Lung (tissue), 12 donors: ENCODE results near the gene ADAMTS6. TPM values are rescaled to one million over a fixed set of nuclear protein-coding genes. Genes with fewer than 3 reads are reported as not detected.

Experiments used
- ATAC-seq: fragments of 200-7000 bp; cut with Tn5 transposase; one replicate; pipeline ENCODE4 v1.9.1; 2020; ENCODE audit warnings: moderate number of reproducible peaks; ENCODE audit not compliant: insufficient read depth, low FRiP score
- DNase-seq, 3 donors: peaks; one replicate each; pipeline ENCODE4 v3.0.0-alpha.2; 2013 to 2017
- H3K27ac ChIP-seq, 2 donors: one replicate each; pipeline ENCODE4 v1.5.1; 2013; ENCODE audit warnings: mild to moderate bottlenecking in 2 of 2, moderate library complexity in 2 of 2, control low read depth in 1 of 2, inconsistent platforms in 1 of 2, low read depth in 1 of 2, low read length in 1 of 2
- H3K27me3 ChIP-seq, 3 donors: one replicate each; pipeline ENCODE4 v1.5.1; 2013; ENCODE audit warnings: low read length in 2 of 3; ENCODE audit not compliant: control insufficient read depth in 3 of 3, insufficient read depth in 3 of 3
- H3K36me3 ChIP-seq, 4 donors: one replicate each; pipeline ENCODE4 v1.5.1; 2013; ENCODE audit warnings: low read length in 4 of 4, mild to moderate bottlenecking in 1 of 4, moderate library complexity in 1 of 4; ENCODE audit not compliant: control insufficient read depth in 4 of 4, insufficient read depth in 4 of 4
- H3K4me1 ChIP-seq, 5 donors: one replicate each; pipeline ENCODE4 v1.5.1; 2013; ENCODE audit warnings: low read length in 5 of 5, mild to moderate bottlenecking in 2 of 5, moderate library complexity in 1 of 5; ENCODE audit not compliant: control insufficient read depth in 5 of 5, insufficient read depth in 5 of 5
- H3K4me3 ChIP-seq: one replicate; pipeline ENCODE4 v1.5.1; 2013; ENCODE audit warnings: mild to moderate bottlenecking, control low read depth, moderate library complexity
- H3K9ac ChIP-seq, 2 donors: one replicate each; pipeline ENCODE4 v1.5.1; 2013; ENCODE audit warnings: low read length in 2 of 2, control low read depth in 1 of 2; ENCODE audit not compliant: insufficient read depth in 1 of 2
- H3K9me3 ChIP-seq, 4 donors: one replicate each; pipeline ENCODE4 v1.5.1; 2013; ENCODE audit warnings: low read length in 3 of 4, mild to moderate bottlenecking in 1 of 4, moderate library complexity in 1 of 4; ENCODE audit not compliant: control insufficient read depth in 4 of 4, insufficient read depth in 3 of 4
- WGBS, 2 donors: extraction: QIAGEN DNeasy Blood & Tissue Kit; methylation state at CpG; one replicate each; pipeline ENCODE4 v1.1.7; 2013; 5-methylcytosine and 5-hydroxymethylcytosine counted together
- polyA plus RNA-seq, 2 donors: library from polyadenylated mRNA; stranded (reverse); fragments of 200-250 nt; gene quantifications; one replicate each; pipeline ENCODE4 v1.2.1, GENCODE V29; 2013
- total RNA-seq, 2 donors: library from RNA; depleted of rRNA in 1 of 2; stranded (reverse); fragments of >200 nt in 1 of 2; gene quantifications; one replicate each; pipeline ENCODE4 v1.2.1, GENCODE V29; 2014 to 2021
- TF ChIP-seq, protein P1 (sequence below): IDR thresholded peaks from 2 replicates; pipeline ENCODE4 v1.5.1; 2012; ENCODE audit warnings: mild to moderate bottlenecking; ENCODE audit errors: control extremely low read depth, extremely low read depth
- donor health status: control.
- donor health status: control.
- donor health status: Bipolar disorder and iron deficiency.
- donor health status: healthy.
- donor health status: DM: yes; HTN: yes; CAD: no.

Gene ADAMTS6
- total and polyA plus RNA-seq, 4 donors = 0.19 to 16.8 (median 3.3) TPM

DNA sequence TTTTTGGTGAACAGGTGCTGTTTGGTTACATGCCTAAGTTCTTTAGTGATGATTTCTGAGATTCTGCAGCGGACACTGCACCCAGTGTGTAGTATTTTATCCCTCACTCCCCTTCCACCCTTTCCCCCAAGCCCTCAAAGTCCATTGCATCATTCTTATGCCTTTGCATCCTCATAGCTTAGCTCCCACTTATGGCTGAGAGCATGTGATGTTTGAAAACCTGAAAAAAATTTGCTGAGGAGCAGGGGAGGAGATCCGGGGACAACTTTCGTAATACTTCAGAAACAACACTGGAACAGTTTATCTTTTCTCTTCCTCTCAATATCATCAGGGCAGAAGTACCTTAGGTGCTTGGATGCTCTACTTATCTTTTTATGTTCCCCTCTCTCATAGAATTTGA, 226.4 kb downstream of the ADAMTS6 start:
- Histone ChIP-seq H3K27me3 (no peaks in the 10 kb centered on the region), H3K9ac (no peak overlapping the region), H3K36me3 (no peaks in the 10 kb centered on the region), H3K9me3 (no peaks in the 10 kb centered on the region), H3K4me1 (peaks cover 0 to 11% (median 0%) of the 10 kb centered on the region in 5 donors), H3K27ac (no peak overlapping the region), H3K4me3 (no peak overlapping the region)
- TF ChIP-seq, protein P1, sequence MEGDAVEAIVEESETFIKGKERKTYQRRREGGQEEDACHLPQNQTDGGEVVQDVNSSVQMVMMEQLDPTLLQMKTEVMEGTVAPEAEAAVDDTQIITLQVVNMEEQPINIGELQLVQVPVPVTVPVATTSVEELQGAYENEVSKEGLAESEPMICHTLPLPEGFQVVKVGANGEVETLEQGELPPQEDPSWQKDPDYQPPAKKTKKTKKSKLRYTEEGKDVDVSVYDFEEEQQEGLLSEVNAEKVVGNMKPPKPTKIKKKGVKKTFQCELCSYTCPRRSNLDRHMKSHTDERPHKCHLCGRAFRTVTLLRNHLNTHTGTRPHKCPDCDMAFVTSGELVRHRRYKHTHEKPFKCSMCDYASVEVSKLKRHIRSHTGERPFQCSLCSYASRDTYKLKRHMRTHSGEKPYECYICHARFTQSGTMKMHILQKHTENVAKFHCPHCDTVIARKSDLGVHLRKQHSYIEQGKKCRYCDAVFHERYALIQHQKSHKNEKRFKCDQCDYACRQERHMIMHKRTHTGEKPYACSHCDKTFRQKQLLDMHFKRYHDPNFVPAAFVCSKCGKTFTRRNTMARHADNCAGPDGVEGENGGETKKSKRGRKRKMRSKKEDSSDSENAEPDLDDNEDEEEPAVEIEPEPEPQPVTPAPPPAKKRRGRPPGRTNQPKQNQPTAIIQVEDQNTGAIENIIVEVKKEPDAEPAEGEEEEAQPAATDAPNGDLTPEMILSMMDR = no peak
- WGBS, 2 donors = 74 to 78% methylated on average over 3 of the region's 3 CpGs
- DNase-seq = no peak
- no peak for ATAC-seq

DNA sequence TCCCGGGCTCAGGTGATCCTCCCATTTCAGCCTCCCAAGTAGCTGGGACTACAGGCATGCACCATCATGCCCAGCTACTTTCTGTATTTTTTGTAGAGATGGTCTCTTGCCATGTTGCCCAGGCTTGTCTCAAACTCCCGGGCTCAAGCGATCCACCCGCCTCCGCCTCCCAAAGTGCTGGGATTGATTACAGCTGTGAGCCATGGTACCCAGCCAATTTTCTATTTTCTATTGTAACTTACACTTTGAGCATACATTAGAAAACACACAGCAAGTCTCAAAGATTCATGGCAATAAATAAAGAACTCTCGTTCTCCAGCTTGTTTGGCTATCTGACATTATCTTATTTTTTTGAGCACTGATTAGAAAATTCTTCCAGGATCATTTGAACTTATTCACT, 228.7 kb downstream of the ADAMTS6 start:
- TF ChIP-seq, protein P1 = no peak
- H3K36me3 ChIP-seq = no peaks in the 10 kb centered on the region
- WGBS, 2 donors = 83 to 84% methylated on average over 6 of the region's 6 CpGs
- no peak overlapping the region for H3K27ac ChIP-seq
- no peak overlapping the region for H3K9ac ChIP-seq
- no peak overlapping the region for H3K4me3 ChIP-seq
- no peaks in the 10 kb centered on the region for H3K9me3 ChIP-seq
- no peak for ATAC-seq
- no peaks in the 10 kb centered on the region for H3K27me3 ChIP-seq
- peak; percentile 80 to 93 (median 84) for DNase-seq
- peaks cover 0 to 18% (median 0%) of the 10 kb centered on the region in 5 donors for H3K4me1 ChIP-seq

DNA sequence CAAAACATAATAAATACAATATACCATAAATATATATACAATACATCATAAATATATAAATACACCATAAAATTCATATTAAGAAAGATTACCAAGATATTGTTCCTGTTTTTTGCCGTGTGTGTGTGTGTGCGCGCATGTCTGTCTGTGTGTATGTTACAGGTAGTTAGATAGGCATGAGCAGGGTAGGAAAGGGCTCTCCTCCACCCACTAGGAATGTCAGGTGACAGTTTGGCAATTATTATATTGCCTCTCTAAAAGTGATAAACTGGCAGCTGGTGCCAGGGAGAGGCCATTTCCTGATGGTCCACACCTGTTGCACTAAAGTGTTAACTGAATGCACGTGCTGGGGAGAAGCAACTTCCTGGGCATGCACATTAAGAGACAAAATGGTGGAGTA, 232.8 kb downstream of the ADAMTS6 start:
- H3K4me1 ChIP-seq = peaks cover 0 to 38% (median 0%) of the 10 kb centered on the region in 5 donors
- no peak overlapping the region for H3K27ac ChIP-seq
- 84 to 88% methylated on average over 4 of the region's 4 CpGs for WGBS, 2 donors
- no peak for DNase-seq
- no peak overlapping the region for H3K4me3 ChIP-seq
- H3K27me3 ChIP-seq = no peaks in the 10 kb centered on the region
- H3K9ac ChIP-seq = no peak overlapping the region
- H3K36me3 ChIP-seq = no peaks in the 10 kb centered on the region
- no peaks in the 10 kb centered on the region for H3K9me3 ChIP-seq
- TF ChIP-seq, protein P1 = no peak
- no peak for ATAC-seq

DNA sequence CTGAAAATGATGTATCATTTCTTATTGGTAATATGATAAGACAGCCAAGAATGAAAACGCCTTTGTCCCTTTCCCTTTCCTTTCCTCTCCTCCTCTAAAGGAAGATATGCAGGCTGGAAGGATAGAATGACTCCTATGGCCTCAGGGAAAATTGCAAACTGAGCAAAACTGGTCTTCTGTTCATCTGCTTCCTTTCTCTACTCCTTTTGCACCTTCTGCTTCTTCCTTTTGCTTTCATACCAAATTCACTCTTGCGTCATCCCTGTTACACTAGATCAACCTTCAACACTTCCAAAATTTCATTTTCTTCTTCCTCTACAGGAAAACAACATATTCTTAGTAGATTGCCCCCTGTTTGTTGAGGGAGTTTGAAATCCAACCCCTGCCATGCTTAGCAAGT, 234.1 kb downstream of the ADAMTS6 start:
- Histone ChIP-seq H3K9ac (no peak overlapping the region), H3K27ac (no peak overlapping the region), H3K9me3 (no peaks in the 10 kb centered on the region), H3K4me3 (no peak overlapping the region), H3K36me3 (no peaks in the 10 kb centered on the region), H3K4me1 (peaks cover 0 to 29% (median 0%) of the 10 kb centered on the region in 5 donors), H3K27me3 (no peaks in the 10 kb centered on the region)
- DNase-seq (no peak), ATAC-seq (no peak)
- TF ChIP-seq, protein P1 = no peak
- 90 to 96% methylated on average over 2 of the region's 2 CpGs for whole genome bisulfite sequencing, 2 donors
